AG09309 (cell line): Measurements from ENCODE around the gene CES4A.
A peak's percentile ranks its signal among the peaks of the same experiment; 100 is the strongest.
"Not testable (repeated sequence)": the region's sequence is repeated elsewhere in the genome, so short reads cannot be mapped to it uniquely, and the experiment has no call there.

Source experiments
- DNase-seq: peaks from one replicate; pipeline ENCODE4 v3.0.0-alpha.2; 2010; ENCODE audit warnings: low read depth
- H3K4me3 ChIP-seq: 2 replicates; pipeline ENCODE4 v1.5.1; 2011; ENCODE audit warnings: mild to moderate bottlenecking, low read depth, low read length, moderate library complexity; ENCODE audit not compliant: control insufficient read depth
- CTCF ChIP-seq: IDR thresholded peaks from 2 replicates; pipeline ENCODE4 v1.5.1; 2011; ENCODE audit warnings: mild to moderate bottlenecking, low read depth, low read length, inconsistent platforms; ENCODE audit not compliant: insufficient read depth, control insufficient read depth; ENCODE audit errors: missing control alignments

The CES4A gene

GRCh38 chr16:66991545-66992077, 3.2 kb downstream of the CES4A start:
- no peak overlapping the region for H3K4me3 ChIP-seq
- no peak for DNase-seq
- TF ChIP-seq CTCF: no peak

DNA sequence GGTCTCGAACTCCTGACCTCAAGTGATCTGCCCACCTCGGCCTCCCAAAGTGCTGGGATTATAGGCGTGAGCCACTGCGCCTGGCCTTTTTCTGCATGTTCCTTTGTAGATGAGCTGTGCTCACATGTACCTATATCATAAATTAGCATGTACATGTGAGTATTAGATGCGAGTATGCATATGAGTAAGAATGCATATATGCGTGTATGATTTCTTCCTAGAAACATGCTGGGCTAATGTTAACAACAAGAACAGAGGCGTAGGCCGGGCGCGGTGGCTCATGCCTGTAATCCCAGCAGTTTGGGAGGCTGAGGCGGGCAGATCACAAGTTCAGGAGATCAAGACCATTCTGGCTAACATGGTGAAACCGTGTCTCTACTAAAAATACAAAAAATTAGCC, 5.2 kb downstream of the CES4A start:
- not testable (repeated sequence) for DNase-seq, H3K4me3 ChIP-seq

DNA sequence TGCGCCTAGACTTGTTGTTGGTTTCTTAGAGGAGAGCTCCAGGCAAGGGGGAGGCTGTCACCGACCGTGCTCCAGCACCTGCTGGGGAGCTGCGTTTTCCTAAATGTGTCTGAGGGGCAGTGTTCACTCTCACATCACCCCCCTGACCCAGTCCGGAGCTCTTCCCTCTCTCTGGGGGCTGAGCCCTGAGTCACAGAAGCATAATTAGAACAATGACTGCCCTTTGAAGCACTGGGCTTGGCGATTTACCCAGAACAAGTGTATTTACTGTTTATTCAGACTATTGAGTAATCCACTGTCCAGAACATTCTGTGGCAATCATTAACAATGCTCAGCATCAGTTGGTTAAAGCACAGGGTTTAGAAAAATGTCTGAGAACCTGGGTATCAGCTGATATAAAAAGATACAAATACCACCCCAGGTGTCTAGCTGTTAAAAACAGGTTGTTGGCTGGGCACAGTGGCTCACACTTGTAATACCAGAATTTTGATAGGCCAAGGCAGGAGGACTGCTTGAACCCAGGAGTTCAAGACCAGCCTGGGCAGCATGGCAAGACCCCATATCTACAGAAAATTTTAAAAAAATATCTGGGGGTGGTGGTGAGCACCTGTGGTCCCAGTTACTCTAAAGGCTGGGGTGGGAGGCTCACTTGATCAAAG, 8.1 kb downstream of the CES4A start:
- TF ChIP-seq CTCF: no peak
- DNase-seq: peak; percentile 57
- no peak overlapping the region for H3K4me3 ChIP-seq

- H3K4me3 ChIP-seq: no peak overlapping the region
- TF ChIP-seq CTCF: no peak
- DNase-seq: no peak
These were observed 8.6 kb downstream of the CES4A start for GRCh38 chr16:66996983-66997358.

GRCh38 chr16:67000384-67001351, 12.3 kb downstream of the CES4A start:
- no peak for DNase-seq
- H3K4me3 ChIP-seq: peak overlapping the region; percentile 53
- no peak for TF ChIP-seq CTCF

DNA sequence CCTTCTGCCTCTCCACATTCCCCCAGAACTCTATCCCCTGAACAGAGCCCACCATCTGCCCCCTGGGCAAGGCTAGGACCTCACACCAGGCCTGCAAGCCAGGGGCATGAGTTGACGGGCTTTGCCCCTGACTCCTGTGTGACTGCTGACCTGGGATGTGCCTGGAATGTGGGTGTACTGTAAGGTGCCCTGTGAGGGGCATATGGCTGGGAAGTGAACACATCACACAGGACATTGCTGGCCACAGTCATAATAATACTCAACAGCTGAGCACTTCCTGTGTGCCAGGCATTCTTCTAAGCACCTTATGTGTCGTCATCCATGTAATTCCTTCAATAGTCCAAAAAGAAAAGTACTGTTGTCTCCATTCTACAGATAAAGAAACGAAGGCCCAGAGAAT, 13.3 kb downstream of the CES4A start:
- H3K4me3 ChIP-seq: no peak overlapping the region
- DNase-seq: no peak
- no peak for TF ChIP-seq CTCF
